ENCODE data around the gene TMEM178B.

Gene TMEM178B

DNA sequence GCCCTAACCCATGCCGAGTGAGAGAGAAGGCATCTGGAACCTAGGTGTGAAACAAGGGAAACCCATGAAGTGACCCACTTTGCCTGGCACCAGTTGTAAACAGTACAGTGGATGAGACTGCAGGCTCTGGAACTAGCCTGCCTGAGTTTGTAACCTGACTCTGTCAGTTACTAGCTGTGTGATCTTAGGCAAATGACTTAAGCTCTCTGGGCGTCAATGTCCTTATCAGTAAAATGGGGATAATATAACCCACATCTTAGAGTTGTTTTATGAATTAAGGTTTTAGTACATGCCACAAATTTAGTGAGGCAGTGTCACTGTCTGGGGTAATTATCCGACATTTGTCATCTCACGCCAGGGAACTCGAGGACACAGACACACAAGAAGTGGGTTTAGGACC is 394.5 kb downstream of the TMEM178B start:
- no peak for DNase-seq (ENCODE audit: low read depth in 2 of 2)

DNA sequence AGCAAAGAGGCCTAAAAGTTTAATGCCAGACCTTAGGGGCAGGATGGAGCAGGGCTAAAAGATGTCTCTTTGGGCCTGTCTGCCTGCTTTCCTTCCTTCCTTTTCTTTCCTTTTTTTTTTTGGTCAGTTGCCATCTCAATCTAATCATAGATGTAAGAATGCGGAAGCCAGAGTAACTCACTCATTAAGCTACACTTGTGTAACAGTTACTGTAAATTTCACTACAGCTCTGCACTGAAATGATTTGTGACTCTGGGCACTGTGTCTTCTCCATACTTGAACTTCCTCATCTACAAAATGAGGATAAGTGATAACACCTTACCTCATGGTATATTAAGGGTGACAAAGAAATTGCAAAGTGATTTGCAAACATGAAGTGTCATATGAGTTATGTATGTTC is 401.8 kb downstream of the TMEM178B start:
- no peak for DNase-seq (ENCODE audit: low read depth in 2 of 2)

DNA sequence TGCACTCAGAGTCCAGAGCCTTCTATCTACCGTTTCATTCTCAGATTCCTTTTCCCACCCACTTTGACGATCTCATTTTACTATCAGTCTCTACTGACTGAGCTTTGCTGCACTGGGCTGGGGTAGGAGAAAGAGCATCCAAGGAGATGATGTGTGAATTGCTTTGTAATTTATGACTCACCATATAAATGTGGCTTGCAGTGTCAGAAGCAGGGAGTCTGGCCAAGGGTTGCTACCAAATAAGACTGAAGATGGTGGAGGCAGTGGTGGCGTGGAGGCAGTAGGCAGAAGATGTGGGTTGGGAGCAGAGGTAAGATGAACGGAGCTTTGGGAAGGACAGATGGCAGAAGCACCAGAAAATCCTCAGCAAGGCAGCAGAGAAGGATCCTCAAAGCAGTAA is 404.0 kb downstream of the TMEM178B start:
- DNase-seq (ENCODE audit: low read depth in 2 of 2), result no peak

DNA sequence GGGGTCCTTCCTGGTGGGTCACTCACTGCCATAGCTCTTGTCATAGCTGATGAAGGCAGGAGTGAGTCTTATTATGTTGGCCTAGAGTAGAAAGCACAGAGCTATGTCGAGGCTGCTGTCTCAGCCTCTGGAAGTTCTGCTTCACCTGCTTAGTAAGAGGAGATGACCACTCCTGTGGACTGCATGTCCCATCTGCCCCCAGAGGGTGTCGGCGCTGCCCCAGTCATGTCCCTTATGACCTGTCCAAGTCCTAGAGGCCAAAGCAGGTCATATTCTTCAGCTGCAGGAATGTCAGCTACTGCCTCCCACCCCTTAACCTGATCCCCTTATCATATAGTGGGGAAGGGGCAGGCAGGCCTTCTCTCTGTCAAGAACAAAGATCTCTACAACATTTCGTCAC is 405.0 kb downstream of the TMEM178B start:
- DNase-seq (ENCODE audit: low read depth in 2 of 2), result no peak

DNA sequence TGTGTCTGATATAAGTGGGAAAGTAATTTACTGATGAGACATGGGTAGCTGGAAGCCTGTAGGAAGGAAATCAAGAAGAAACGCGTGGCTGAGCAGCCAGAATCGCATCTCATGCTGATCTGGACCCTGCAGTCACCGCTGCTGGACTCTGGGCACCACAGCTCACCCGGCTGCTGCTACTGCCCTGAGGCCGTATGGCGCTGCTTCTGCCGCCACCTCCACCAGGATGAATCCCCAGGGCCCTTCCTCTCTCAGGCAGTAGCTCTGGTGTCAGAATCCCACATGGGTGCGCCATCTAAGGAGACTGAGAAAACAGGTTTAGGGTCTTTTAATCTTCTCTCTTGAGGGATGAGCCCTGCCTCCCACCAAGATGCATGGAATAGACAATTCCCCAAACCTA is 407.1 kb downstream of the TMEM178B start:
- DNase-seq (ENCODE audit: low read depth in 2 of 2), result no peak

DNA sequence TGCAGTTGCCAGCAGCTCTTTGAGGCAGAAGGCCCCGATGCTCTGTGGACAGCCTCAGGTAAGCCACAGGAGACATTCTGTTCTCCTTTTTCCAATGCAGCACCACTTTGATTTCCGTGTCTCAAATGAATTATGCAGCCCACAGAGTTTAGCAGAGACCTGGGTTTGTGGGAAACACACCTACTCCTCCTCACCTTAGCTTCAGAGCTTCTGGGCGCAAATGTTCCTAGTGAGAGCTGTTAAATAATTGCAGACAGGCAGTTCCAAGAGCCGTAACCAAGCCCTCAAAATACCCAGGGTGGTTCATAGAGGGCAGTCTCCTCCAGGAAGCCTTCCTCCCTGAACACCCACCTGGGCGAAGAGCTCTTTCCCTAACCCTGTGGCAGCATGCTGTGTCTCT is 408.1 kb downstream of the TMEM178B start:
- no peak for DNase-seq (ENCODE audit: low read depth in 2 of 2)

DNA sequence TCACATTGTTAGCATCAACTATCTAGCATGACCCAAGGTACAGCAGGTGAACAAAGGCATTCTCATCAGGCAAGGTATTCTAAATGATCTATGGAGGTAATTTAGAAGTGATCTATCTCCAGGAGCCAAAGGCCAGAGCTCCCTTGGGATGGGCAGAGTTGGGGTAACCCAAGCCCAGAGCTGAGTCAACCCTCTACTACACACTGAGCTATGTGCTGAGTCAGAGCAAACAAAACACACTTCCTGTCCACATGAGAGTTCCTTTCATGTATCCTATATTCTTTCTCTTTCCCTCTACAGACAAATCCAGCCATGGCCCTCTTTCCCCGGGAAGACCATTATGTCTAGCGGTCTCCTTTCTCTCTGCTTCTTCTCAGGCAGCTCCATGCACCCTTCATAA is 409.2 kb downstream of the TMEM178B start:
- DNase-seq (ENCODE audit: low read depth in 2 of 2), result no peak

DNA sequence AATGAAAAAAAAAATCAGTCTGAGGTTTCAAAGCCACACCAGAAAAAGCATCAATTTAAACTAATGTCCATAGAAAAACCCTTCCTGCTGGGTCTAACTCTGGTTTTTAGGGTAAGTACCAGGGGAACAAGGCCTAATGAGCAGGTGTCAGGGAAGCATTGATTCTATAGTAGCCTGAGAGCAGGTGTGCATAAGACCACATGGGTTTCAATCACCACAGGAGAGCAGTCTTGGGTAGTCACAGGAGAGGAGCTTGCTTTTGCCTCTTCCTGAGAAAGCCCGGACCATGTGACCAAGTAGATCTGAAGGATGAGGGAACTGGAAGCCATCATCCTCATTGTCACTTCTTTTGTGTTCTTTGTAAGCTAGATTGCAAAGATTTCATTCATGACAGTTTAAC is 411.0 kb downstream of the TMEM178B start:
- no peak for DNase-seq (ENCODE audit: low read depth in 2 of 2)

DNA sequence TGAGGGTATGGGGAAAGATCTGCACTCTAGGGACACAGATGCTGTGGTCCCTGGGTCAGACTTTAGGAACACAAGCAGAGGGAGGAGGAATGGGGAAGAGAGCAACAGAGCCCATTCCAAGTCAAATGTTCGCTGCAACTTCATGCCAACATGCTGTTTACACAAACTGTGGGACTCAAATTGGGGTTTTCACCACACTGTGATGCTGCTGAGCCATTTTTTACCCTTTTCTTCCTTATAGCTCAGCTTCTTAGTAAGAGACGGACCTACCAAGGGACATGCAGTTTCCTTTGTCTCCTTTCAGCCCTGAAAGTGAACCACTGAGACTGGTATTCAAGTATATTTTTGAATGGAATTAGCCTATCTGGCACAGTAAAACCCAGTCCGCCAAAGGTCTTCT is 413.1 kb downstream of the TMEM178B start:
- DNase-seq (ENCODE audit: low read depth in 2 of 2), result no peak

DNA sequence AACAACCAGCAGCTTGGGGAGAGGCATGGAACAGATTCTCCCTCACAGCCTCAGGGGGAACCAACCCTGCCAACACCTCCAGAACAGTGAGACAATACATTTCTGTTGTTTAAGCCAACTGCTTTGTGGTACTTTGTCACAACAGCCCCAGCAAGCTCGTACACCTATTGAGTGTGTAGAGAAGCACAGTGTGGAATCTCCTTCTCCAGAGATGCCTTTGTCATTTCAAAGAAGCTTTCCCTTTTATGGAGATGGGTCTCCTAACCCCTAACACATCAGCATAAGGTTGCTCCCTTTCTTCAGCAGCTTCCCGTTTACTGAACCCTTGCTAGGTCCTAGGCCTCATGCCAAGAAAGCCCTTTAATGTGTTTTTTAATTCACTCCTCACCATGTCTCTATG is 416.6 kb downstream of the TMEM178B start:
- no peak for DNase-seq (ENCODE audit: low read depth in 2 of 2)

DNA sequence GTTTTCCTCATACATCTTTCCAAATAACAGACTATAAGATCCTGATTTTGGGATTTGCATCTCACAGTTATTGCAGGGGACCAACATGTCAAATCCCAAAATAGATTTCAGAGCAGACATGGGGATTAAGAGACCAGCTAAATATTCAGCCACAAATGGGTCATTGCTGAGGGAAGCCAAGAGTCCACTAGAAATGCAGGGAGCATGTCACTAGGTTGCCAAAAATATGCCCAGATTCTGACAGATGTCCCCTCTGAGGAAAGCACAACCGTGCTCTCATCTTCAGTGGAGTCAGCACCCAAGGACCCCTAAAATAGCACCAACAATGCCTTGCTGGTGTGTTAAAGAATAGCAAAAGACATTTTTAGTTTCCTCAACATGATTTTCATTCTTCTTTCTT is 421.2 kb downstream of the TMEM178B start:
- no peak for DNase-seq (ENCODE audit: low read depth in 2 of 2)

DNA sequence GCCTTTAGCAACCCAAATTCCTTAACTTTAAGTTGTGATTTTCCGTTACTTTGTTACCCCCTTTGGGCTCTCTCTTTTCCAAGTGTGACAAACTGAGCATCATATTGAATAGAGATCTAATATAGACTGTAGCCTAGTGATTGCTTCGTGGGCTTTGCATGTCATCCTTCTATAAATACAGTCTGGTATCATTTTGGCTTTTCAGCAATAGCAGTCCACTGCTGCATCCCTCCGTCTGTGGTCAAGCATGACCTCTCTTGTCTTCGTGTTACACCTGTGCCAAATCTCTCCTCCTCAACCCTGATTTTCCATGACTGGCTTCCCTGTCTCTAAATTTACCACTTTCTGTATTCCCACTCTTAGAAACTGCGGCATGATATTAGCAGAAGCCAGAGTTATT is 423.5 kb downstream of the TMEM178B start:
- no peak for DNase-seq (ENCODE audit: low read depth in 2 of 2)

DNA sequence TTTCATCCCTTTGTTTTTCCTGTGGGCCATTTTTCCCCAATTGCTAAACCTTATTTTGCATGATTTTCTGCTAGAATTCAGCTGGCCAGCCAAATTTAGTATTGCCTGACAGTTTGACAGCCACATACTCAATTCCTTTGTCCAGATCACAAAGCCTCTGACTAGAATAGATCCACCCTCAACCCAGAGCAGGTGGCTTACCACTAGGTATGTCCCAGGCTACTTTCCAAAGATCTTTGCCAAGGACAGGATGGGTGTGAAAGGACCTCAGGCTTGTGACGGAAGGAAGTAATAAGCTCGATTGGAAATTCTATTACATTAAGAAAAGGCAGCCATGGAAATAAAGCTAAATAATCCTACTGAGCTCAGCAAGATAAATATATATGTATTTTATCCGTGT is 426.7 kb downstream of the TMEM178B start:
- no peak for DNase-seq (ENCODE audit: low read depth in 2 of 2)

DNA sequence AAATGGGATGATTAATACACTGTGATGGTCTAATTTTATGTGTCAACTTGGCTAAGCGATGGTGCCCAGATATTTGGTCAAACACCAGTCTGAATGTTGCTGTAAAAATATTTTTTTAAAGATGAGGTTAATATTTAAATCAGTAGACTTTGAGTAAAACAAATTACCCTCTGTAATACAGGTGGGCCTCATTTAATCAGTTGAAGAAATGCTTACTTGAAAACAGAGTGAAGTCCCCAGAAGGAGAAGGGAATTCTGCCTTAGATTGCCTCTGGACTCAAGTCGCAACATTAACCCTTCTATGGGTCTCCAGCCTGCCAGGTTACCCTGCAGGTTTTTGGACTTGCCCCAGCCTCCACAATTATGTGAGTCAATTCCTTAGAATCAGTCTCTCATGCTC is 427.6 kb downstream of the TMEM178B start:
- no peak for DNase-seq (ENCODE audit: low read depth in 2 of 2)

DNA sequence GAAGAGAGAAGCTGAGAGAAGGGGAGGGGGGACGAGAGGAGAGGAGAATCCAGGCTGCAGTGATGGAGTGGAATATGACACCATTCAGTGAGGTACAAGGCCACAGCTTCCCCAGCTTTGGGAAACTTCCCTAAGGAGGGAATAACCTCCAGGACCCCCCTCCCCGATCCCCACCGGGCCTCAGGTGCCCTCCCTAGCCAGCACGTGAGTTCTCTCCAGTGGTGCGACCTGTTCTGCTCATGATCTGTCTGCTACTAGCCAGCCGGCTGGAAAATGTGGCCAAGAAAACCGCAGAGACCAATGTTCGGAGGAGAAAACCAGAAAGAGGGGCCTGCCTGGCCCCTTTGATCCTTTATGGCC is 437.4 kb downstream of the TMEM178B start:
- no peak for DNase-seq (ENCODE audit: low read depth in 2 of 2)

DNA sequence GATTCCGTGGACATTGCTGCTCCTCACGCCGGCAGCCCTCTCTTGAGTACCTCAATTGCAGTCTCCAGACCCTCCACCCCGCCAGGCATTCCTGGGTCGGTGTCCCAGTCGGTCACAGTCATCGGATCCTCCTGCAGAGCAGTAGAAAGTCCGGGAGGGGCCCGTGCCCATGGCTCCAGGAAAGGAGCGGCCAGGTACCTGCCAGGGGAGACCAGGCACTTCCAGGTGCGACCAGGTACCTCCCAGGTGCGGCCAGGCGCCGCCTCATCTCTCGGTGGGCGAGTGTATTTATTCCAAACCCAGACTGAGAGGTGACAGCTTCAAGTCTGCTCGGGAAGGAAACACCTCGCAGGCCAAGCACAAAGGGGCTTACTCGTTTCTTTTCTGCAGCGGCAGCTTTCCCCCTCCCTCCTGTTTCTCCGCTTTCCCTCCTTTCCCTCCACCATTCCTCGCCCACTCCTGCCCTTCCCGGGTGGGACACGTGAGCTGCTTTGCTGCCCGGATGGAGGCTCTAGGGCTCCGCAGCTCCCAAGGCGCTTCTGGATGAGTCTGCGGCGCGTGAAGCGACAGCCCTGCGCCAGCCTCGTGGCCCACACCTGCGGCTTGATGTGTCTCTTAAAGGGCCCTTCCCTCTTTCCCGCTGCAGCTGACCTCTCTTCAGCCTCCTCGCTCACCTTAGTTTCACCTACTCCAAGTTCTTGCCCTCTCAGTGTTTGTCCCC is 438.0 kb downstream of the TMEM178B start:
- DNase-seq (ENCODE audit: low read depth in 2 of 2), result no peak

DNA sequence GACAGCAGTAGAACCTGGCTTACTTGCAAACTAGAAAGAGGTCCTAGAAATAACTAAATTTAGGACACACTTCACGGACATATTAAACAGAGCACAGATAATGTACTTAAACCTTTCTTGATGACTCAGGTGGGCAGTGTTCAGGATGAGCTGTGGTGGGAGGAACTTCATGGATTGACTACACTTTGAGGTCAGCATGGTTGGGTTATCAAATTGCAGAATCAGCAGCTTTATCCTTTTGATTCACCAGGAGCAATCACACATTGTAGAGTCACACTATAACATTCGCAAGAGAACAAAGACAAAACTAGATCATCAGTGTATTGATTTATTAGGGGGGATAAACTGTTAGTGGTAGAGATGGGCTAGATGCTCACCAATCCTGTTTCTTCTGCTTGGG is 438.7 kb downstream of the TMEM178B start:
- no peak for DNase-seq (ENCODE audit: low read depth in 2 of 2)

DNA sequence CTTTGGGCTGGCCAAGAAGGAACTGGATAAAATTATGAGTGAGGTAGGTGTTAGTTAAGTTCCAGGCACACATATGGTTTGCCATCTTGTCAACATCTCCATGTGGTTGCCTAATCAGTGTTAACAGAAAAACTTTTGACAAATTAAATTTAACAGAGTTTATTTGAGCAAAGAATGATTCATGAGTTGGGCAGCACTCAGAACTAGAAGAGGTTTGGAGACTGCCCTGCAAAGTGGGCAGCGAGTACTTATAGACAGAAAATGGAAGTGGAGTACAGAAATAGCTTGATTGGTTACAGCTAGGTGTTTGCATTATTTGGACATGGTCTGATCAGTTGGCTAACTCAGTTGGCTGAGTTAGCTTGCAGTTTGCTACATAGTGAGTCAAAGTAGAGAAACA is 439.9 kb downstream of the TMEM178B start:
- DNase-seq (ENCODE audit: low read depth in 2 of 2), result no peak

DNA sequence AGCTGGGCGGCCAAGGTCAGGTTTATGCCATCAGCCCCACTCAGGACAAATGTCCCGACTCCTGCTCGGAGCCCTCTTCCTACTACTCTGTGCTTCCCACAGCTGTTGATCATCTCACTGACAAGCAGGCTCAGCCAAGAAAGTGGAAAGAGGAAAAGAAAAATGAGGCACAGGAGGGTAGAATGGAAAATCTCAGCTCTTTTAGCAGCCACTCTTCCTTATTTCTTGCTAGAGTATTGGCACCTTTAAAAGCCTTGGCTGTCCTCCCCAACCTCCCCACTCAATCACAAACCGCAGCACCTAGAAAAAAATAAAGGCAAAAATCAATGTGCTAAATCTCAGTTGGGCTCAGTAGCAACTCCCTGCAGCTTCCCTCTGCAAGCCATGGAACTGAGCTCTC is 442.1 kb downstream of the TMEM178B start:
- DNase-seq (ENCODE audit: low read depth in 2 of 2), result no peak

DNA sequence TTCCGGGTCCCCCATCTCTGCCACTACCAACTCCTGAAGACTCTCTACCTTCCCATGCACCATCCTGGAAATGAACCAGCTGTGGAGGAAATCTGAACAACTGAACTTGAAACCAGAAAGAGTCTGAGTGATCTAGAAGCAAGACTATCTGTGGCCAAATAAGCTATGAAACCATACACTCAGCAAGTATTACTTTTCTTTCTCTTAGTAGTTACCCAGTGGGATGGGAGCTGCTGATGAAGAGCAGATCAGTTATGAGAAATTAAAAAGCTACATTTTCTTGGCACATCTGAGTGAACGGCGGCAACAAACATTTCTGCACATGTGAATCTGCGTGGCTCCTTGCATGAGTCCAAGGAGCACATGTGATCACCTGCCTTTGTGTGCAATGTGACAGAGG is 445.8 kb downstream of the TMEM178B start:
- DNase-seq (ENCODE audit: low read depth in 2 of 2), result no peak

DNA sequence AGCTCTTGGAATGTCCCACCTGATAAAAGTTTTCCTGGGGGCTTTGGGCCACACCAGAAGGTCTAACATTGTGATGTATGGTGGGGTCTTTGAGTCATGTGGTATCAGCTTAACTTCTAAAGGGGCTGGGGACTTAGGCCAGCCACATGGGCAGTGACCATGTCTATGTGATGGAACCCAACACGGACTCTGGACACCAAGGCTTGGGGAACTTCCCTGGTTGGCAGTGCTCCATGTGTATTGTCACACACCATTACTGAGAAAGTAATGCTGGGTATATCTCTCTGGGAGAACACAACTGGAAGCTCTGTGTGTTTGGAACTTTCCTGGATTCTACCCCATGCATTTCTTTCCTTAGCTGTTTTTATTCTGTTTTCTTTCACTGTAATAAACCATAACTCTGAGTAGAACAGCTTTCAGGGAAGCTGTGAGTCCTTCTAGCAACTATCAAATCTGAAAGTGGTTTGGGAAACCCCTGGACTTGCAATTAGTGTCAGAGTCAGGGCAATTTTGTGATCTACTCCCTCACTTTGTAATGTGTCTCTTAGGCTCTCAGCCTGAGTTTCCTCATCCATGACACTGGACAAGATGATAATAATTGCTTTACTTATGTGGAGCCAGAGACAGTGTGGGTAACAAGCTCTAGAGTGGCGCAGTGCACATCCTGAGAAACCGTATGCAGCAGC is 448.9 kb downstream of the TMEM178B start:
- no peak for DNase-seq (ENCODE audit: low read depth in 2 of 2)

DNA sequence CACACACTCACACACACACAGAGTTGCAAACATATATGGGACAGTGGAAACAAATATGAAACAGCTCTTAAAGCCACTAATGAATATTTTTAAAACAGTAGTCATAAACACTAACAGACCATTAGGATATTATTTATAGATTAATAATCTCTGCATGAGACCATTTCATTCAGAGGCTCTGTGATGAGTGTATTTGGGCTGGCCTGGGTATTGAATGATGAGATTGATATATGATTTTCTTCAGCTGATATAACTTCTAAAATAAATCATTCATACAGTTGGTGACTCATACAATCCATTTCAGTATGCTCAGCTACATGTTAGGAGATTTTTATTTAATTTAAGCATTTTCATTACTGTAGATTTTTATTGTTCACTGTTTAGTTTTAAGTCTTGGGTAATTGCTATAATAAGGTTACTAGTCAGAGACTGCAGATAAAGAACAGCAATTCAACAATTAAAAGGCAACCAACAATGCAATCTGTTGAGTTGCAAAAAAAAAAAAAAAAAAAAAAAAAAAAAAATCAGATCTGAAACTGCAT is 452.2 kb downstream of the TMEM178B start:
- DNase-seq (ENCODE audit: low read depth in 2 of 2), result no peak

DNA sequence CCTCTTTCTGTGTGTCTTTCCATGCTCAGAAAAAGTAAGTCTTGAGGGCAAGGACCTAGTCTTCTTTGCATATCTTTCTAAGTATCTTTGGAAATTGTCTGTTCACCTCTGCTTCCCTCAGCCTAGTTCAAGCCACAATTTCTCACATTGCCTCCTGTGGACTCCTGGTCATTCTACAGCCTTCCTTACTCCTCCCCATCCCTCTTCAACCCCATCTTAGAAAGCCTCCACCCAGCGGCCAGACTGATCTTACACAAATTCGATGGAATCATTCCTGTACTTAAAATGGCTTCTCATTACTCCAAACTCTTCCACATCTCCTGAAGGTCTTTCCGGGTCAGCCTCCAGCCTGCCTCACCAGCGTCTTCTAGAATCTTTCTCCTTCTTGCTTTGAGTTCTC is 453.2 kb downstream of the TMEM178B start:
- no peak for DNase-seq (ENCODE audit: low read depth in 2 of 2)

DNA sequence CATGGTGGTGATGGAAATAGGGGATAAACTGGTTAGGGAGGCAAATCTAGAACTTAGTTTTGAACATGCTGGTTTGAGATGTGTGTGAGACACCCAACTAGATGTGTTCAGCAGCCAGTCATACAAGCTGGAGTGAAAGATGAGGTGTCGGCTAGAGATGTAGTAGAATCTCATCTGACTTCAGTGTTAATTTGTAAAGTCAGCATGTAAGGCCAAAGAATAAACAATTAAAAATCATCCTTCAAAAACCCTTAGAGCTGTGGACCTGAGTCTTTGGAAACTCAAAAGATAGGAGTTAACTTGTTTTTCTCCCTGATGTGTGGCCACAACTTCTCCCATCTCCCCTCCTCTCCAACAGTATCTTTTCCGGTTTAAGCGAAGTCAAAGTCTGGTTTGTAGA is 454.5 kb downstream of the TMEM178B start:
- no peak for DNase-seq (ENCODE audit: low read depth in 2 of 2)

All from stimulated activated CD4-positive, alpha-beta T cell treated with anti-CD3 and anti-CD28 coated beads, Interleukin-1b, Interleukin-23, amount 100 ng/mL, for 1 hour (primary cell).